ENCODE data around the gene GPBP1L1. TPM values are rescaled to one million over a fixed set of nuclear protein-coding genes. Genes with fewer than 3 reads are reported as not detected.

The GPBP1L1 gene
- total RNA-seq, 4 donors from 2014 or later = 161 to 258 (median 238) TPM

GRCh38 chr1:45669379-45669778 lies 17.0 kb downstream of the GPBP1L1 start:
- H3K4me3 ChIP-seq = no peak overlapping the region
- no peaks in the 10 kb centered on the region for H3K36me3 ChIP-seq
- no peak for DNase-seq
- TF ChIP-seq POLR2A (IDR thresholded peaks at IDR 0.05) = no peak
- TF ChIP-seq CTCF (IDR thresholded peaks at IDR 0.05) = no peak
- no peak overlapping the region for H3K27ac ChIP-seq
- H3K27me3 ChIP-seq = no peaks in the 10 kb centered on the region
- H3K9me3 ChIP-seq = no peaks in the 10 kb centered on the region
- peaks cover 0 to 24% (median 0%) of the 10 kb centered on the region in 4 donors for H3K4me1 ChIP-seq

- no peak for DNase-seq
- no peaks in the 10 kb centered on the region for H3K27me3 ChIP-seq
- no peak for TF ChIP-seq CTCF (IDR thresholded peaks at IDR 0.05)
- H3K4me3 ChIP-seq = no peak overlapping the region
- no peaks in the 10 kb centered on the region for H3K36me3 ChIP-seq
- no peak overlapping the region for H3K27ac ChIP-seq
- H3K9me3 ChIP-seq = no peaks in the 10 kb centered on the region
- peaks cover 0 to 15% (median 0%) of the 10 kb centered on the region in 4 donors for H3K4me1 ChIP-seq
Measured at GRCh38 chr1:45668526-45668925, 17.8 kb downstream of the GPBP1L1 start.

GRCh38 chr1:45667321-45668111 lies 18.8 kb downstream of the GPBP1L1 start:
- no peak for DNase-seq
- no peak overlapping the region for H3K27ac ChIP-seq
- no peaks in the 10 kb centered on the region for H3K9me3 ChIP-seq
- peaks cover 0 to 18% (median 0%) of the 10 kb centered on the region in 4 donors for H3K4me1 ChIP-seq
- H3K36me3 ChIP-seq = no peaks in the 10 kb centered on the region
- no peak overlapping the region for H3K4me3 ChIP-seq
- H3K27me3 ChIP-seq = no peaks in the 10 kb centered on the region
- TF ChIP-seq CTCF (IDR thresholded peaks at IDR 0.05) = no peak
- no peak for TF ChIP-seq POLR2A (IDR thresholded peaks at IDR 0.05)

- Histone ChIP-seq H3K27ac (no peak overlapping the region), H3K4me1 (peaks cover 0 to 21% (median 0%) of the 10 kb centered on the region in 4 donors)
- no peak for DNase-seq
Measured at GRCh38 chr1:45666836-45667235, 19.5 kb downstream of the GPBP1L1 start.

GRCh38 chr1:45660336-45660735 lies 26.0 kb downstream of the GPBP1L1 start:
- peaks cover 0 to 25% (median 4%) of the 10 kb centered on the region in 4 donors for H3K4me1 ChIP-seq
- DNase-seq = no peak
- H3K27me3 ChIP-seq = no peaks in the 10 kb centered on the region
- TF ChIP-seq POLR2A (IDR thresholded peaks at IDR 0.05) = no peak
- no peak for TF ChIP-seq CTCF (IDR thresholded peaks at IDR 0.05)
- H3K9me3 ChIP-seq = no peaks in the 10 kb centered on the region
- H3K4me3 ChIP-seq = no peak overlapping the region
- H3K36me3 ChIP-seq = peaks cover 0 to 56% (median 0%) of the 10 kb centered on the region in 3 donors
- no peak overlapping the region for H3K27ac ChIP-seq

More at GRCh38 chr1:45666836-45667235, 19.5 kb downstream of the GPBP1L1 start:
- no peaks in the 10 kb centered on the region for H3K9me3 ChIP-seq
- TF ChIP-seq POLR2A (IDR thresholded peaks at IDR 0.05) = no peak
- no peak for TF ChIP-seq CTCF (IDR thresholded peaks at IDR 0.05)
- no peaks in the 10 kb centered on the region for H3K27me3 ChIP-seq
- no peaks in the 10 kb centered on the region for H3K36me3 ChIP-seq
- no peak overlapping the region for H3K4me3 ChIP-seq
